ENCODE data around the gene GIT2.
A peak's percentile ranks its signal among the peaks of the same experiment; 100 is the strongest.
"Not testable (repeated sequence)": the region's sequence is repeated elsewhere in the genome, so short reads cannot be mapped to it uniquely, and the experiment has no call there.

GIT2 gene

DNA sequence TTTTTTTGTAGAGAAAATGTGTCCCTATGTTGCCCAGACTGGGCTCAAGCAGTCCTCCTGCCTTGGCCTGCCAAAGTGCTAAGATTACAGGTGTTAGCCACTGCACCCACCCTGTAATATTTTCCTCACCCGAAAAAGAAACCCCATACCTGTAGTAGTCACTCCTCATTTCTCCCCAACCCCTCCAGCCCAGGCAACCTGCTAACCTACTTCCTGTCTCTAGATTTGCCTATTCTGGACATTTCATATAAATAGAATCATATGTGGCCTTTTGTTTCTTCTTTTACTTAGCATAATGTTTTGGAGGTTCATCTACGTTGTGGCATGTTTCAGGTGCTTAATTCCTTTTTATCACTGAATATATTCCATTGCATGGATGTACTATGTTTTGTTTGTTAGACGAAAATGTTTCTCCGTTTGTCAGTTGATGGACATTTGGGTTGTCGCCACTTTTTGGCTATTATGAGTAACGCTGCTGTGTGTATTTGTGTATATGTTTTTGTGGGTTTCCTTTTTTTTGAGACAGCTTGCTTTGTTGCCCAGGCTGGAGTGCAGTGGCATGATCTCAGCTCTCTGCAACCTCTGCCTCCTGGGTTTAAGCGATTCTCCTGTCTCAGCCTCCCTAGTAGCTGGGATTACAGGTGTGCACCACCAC is 9.3 kb upstream of the GIT2 start:
- DNase-seq: no peak

DNA sequence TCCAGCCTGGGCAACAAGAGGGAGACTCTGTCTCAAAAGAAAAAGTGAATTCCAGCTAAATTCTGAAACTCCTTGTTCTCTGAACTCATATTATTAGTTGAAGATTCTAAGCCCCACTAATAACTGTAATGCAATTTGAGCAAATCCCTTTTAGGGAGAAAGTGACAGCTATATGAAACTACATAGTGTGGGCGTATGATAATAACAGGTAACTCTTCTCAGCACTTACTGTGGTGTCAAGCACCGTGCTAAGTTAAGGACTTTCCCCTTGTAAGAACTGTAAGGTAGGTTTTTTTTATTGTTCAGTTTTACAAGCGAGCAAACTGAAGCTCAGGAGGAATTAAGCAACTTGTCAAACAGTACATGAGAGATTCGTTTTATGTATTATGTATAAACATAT is 8.4 kb upstream of the GIT2 start:
- no peak for DNase-seq

DNA sequence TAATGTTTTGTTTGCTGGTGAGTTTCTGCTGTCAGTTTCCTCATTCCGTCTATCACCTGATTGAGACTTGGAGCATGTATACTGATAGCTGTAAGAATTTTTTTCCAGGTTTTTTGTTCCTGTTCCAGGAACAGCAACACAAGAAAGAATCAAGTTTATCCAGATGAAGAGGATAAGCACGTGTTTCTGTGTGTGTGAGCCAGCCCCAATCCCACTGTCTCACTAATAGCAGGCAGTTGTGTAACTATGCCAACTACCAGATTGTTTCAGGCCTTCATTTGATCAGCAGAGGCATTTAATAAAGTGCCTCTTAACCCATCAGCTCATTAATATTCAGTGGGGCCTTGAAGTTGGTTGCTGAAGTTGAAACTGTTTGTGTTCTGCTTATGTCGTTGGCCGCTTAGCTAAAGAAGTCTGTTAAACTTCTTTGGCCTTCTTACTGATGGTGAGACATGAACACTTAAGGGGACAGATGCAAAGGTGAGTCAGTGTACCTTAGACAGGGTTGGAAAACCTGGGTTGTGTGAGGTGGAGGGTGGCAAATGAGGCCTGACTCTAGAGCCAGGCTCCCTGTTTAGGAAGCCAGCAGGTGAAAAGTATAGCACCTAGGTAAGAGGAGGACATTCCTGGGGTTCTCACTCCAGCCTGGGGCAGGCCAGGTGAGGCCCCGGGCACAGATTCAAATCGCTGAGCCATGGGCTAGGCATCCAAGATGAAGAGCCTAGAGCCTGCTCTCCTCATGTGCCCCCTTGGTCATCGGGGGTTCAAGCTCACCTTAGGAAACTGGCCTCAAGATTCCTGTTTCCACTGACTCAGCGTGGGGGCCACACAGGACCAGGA is 6.7 kb upstream of the GIT2 start:
- DNase-seq: peak; percentile 50

DNA sequence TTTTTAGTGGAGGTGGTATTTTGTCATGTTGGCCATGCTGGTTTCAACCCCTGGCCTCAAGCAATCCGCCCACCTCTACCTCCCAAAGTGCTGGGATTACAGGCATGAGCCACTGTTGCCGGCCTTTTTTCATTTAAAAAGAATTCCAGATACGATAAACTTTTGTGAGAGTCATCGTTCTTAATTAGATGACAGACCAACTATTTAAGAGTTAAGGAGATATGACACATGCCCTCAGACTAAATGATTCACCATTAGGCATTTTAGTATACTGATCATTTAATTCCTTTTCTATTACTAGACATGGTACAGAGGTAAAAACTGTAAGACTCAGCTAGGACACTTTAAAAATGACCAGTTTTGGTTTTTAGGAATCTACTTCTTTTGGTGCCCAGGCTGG is 5.4 kb upstream of the GIT2 start:
- peak; percentile 91 for DNase-seq

DNA sequence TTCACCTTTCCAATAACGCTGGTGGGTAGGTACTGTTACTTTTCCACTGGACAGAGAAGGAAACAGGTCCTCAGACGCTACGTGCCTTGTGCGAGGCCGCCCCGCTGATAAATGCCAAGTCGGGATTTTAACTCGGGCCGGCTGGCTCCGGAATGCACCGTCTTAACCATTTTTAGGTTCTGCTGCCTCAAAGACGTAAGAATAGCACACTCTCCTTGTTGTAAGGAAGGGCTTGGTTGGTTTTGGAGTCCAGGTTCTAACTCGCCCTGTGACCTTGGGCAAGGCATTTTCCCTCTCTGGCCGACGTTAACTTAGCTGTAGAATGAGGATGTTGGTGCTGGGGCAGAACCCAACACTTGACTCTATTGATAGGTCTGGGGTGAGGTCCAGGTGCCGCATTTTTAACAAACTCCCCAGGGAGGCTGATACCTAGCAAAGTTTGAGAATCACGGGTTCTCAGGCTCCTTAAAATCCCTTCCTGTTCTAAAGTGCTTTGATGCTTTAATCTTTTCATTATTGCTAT is 3.9 kb upstream of the GIT2 start:
- DNase-seq: peak; percentile 37

DNA sequence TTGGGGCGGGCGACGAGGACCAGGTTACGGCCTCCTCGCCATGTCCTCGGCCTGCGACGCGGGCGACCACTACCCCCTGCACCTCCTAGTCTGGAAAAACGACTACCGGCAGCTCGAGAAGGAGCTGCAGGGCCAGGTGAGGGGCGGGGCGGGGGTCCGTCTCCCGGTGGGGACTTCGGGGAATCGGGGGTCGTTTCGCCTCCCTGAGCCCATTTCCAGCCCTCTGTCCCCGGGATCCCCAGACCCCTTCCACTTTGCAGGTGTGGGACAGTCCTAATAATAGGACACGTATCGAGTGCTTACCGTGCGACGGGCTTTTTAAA is 3.4 kb upstream of the GIT2 start:
- DNase-seq: no peak

DNA sequence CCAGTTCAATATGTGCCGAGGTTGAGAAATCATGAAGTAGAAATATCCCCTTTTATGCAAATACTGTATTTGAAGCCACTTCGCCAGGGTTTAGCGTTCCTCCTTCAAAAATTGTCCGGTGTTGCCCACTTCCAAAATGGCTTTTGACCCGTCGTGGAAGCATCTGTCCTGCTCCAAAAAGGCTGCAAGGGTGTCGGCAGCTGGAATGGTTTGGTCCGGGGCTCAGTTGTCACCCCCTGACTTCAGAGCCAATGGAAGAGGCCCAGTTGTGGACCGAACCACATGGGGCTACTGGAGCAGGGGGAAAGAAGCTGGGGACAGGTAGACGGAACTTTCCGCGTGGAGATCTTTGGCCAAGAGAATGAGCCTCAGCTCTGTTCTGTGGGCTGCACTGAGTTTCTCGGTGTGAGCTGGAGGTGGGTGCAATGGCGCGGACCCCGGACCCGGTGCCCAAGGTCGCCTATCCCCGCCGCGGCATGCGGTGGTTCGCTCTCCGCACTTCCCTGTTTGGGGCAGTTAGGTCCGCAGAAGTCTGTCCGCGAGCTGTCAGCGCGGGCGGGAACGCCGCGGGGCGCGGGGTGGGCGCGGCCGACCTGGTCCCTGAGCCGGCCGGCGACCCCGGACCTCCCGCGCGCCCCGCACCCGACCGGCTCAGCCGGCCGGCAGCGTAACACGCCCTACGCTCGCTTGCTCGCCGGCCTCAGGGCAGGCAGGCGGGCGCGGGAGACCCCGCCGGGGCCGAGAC is 2.9 kb upstream of the GIT2 start, which contains the start of gene ANKRD13A:
TSS of gene ANKRD13A (plus strand) at position 527 of the 745 bp plus-strand sequence. CDS start 259 bp downstream, outside the sequence.
- DNase-seq: peak; percentile 96

DNA sequence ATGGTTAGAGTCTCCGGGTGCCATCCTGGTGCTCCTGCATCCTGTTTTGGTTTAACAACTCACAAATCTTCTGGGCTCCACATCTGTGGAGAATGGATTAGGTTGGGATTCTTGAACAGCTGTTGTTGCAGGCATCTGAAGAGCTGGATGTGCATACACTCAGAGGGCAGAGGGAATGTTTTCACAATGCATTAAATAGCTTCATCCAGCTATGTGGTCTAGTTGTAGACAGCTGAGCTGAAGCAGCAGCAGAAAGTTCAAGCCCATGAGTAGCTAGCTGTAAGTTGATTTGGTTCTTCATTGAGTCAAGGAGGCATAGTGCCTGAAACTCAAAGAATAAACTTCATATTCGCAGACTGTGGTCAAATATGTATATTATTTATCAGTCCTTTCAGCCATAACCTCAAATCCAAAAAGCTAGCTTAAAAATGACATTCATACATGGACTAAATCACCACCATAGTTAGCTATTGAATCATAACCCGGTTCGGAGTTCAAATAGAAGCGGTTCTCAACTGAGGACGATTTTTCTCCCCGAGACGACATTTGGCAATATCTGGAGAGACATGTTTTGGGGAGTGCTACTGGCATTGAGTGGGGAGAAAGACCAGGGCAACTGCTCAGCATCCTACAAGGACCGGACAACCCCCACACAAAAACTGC is 2.2 kb upstream of the GIT2 start:
- DNase-seq: peak; percentile 58

DNA sequence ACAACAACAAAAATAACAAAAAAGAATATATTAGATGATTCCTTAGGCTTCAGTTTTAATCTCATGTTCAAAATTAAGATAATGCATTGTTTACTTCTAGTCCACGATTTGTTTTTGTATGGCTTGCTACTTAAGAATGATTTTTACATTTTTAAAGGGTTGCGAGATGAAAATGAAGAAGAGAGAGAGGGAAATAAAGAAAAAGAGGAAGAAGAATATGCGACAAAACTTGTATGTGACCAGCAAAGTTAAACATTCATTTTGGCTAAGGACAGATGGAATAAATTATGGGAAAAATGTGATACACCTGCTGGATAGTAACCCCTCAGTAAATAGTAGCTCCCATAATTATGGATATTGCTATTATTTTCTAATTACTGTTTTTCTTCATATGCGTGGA is 1.2 kb upstream of the GIT2 start:
- DNase-seq: no peak

DNA sequence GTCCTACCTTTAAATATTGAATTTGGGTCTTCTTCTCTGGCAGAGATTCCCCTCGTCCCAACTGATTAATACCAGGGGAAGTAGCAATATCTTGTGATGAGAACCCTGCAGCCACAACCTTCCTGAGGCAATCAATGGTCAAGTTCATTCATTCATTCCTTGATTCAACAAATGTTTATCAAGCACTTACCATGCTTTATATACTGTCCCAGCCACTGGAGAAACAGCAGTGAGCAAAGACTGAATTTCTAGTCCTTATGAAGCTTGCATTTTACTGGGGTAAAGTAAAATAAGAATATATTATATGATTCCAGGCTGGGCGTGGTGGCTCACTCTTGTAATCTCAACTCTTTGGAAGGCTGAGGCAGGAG is 300 bp upstream of the GIT2 start:
- no peak for DNase-seq

DNA sequence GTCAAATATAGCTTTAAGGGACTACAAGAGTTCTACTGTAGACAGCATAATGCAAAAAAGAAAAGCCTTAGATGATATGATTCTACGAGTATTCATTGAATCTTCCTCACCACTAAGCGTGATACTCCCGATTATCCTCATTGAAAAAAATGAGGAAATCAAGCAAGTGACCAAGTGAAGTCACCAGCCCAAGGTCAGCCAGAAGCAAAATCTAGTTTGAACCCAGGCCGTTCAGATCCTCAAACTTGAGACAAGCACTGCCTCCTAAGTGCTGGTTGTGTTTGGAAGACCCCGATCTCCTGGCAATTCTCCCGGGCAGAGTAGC is 845 bp downstream of the GIT2 start:
- DNase-seq: no peak

DNA sequence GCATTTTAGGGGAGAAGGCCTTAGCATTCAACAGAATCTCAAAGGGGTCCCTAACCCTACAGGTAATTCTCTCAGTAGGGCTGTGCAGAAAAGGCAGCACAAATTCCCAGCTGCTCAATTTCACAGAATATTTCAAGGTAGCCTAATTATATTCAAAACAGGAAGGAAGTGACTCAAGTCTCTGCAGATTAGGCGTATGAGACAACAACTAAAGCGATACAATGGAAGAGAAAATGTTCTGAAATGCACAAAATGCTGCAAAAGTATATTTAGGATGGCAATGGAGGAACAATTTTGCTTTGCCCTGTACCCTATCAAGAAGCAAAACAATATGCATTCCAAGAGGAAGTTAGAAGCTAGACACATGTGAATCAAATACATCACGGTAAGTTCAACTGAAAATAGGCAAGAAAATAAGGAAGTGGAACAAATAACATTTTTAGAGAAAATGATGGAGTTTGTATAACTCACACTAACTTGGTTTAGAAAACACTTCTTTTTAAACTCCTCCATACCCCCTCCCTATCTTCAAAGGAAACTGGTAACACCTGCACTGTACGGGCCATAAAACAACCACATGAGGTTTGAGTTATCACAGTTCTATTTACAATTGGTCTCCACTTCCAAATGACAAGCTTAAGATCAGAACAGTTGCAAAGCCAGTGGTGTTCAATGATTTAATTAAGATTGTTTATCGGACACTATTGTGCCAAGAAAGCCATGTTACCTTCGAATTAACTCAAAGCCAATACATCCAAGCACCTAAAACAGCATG is 1.6 kb downstream of the GIT2 start:
- no peak for DNase-seq

DNA sequence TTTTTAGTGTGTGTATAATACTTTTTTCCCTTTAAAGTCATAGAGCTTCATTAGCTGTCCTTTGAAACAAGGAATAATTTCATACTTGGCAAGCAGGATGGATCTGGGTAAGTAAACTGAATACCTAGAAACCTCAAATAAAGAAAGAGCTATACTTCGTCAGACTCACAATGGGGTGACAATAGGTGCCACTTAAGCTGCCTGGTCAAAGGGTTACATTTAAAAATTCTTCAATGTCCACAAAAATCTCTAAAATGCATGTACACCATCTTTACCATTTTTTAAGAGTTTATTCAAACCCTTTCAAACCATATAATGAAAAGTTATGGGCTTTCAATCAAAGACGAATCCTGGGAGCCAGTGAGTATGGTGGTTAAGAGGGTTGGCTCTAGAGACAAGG is 3.1 kb downstream of the GIT2 start:
- DNase-seq: no peak

DNA sequence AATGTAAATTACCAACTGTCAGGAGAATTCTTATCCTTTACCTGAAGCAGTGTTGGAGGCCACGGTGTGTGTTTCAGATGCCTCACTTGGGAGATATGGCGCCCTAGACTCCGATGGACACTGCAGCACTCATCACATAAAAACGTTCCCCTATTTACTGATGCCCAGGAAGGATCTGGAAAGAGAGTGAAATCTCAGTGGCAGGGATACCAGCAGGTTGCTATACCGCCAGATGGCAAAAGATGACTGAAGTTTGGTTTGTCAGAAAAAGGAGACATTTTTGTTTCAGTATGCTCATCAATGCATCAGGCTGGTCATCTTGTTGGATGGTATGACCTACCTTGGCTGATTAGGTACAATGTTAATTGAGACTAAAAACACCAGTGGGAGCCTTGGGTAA is 4.6 kb downstream of the GIT2 start:
- no peak for DNase-seq

DNA sequence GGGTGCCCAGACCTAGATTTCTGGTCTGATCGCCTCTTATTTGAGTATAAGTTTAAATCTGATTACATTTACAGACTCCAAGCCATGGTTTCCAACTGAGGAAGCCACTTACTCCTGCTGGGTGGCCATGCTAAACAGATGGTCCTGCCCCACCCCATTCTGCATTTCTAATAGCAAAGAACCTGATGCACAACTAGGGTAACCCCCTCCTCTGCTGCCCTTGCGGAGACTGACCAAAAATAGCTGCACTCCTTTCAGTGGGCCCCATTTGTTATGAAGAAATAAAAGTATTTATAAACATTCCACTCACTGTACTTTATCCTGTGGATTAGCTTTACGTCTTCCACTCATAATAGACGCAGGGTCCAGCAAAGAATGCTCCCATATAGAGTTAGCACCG is 6.8 kb downstream of the GIT2 start:
- no peak for DNase-seq

DNA sequence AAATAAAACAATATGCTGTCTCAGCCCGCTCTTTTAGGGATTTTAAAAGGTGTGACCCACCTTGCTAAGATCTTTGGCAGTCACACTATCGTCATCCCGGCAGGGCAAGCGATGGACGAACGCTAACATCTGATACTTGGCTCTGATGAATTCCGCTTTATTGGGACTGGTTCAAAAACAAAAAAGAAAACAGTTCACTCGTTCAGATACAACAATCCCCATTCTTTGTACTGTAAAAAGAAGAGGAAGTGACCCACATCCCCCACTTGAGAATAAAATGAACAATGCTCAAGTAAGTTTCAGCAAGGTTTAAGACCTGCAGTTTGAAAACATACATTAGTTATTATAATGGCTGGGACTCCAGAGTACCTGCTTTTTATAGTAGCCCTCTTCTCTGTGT is 7.3 kb downstream of the GIT2 start:
- no peak for DNase-seq

DNA sequence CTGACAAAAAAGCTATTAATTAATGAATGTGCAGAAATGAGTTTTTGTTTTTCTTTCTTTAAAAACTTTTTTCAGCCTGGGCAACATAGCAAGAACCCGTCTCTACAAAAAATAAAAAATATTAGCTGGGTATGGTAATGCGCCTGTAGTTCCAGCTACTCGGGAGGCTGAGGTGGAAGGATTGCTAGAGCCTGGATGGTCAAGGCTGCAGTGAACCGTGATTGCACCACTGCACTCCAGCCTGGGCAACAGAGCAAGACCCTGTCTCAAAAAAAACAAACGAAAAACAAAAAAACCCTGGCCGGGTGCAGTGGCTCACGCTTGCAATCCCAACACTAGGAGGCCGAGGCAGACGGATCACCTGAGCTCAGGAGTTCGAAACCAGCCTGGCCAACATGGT is 7.9 kb downstream of the GIT2 start:
- no peak for DNase-seq

DNA sequence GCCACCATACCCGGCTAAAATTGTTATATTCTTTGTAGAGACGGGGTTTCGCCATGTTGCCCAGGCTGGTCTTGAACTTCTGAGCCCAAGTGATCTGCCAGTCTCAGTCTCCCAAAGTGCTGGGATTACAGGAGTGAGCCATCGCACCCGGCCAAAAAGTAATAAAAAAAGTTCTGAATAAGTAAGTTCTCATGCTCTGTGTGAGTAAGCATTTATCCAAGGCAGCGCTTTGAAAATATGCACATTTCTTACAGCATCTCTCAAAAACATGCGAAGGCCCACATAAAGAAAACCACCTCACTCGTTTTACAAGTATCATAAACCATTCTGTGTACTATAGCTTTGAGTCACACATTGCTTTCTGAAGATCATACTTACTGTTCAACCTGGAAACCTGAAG is 8.6 kb downstream of the GIT2 start:
- DNase-seq: peak; percentile 31

DNA sequence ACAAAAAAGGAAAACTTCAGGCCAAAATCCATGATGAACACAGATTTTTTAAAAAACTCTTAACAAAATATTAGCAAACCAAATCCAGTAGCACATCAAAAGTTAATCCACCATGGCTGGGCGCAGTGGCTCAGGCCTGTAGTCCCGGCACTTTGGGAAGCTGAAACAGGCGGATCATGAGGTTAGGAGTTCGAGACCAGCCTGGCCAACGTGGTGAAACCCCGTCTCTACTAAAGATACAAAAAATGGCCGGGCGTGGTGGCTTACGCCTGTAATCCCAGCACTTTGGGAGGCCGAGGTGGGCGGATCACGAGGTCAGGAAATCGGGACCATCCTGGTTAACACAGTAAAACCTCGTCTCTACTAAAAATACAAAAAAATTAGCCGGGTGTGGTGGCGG is 9.9 kb downstream of the GIT2 start:
- not testable (repeated sequence) for DNase-seq

DNA sequence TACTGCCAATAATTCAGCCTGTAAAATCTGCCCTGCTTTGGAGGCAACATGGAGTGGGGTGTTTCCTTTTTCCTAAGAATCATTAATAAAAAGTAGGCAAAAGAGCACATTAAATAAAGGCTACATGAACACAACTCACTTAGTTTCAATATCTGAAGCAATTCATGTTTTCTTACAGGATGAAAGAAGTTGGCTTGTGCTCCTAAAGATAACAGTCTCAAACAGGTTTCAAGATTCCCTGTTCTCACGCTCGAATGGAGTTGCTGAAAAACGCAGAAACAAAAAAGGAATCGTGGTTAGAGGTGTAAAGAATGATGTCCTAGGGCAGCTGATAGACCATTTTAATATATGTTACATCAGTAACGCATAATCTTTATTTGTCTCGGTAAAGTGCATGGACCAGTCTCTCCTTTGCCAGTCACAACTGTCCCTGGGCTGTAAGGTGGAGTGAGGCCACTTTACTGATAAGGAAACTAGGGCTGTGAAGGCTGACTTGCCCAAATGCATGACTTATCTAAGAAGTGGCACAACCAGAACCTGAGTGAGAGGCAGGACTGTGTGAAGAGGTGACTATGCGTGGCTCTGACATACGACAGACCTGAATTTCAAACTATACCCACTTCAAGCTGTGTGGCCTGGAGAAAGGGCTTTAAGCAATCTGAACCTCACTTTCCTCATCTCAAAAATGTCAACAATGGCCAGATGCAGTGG is 12.6 kb downstream of the GIT2 start:
- DNase-seq: no peak

DNA sequence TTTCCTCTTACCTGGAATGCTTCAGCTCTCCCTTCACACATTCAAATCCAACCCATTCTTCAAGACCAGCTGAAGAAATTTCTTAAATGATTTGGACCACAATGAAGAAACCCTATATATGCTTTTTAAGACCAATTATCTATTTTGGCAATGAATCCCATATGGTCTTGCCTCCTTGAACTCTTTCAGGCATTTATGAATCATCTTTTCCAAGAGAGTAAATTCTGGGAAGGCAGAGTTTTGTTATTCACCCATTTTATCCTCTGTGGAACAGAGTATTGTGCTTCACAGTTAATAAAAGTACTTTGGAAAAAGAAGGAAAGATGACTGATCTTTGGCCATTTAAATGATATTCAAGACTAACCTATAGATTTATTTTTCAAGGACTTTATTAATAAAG is 14.0 kb downstream of the GIT2 start:
- DNase-seq: peak; percentile 61

DNA sequence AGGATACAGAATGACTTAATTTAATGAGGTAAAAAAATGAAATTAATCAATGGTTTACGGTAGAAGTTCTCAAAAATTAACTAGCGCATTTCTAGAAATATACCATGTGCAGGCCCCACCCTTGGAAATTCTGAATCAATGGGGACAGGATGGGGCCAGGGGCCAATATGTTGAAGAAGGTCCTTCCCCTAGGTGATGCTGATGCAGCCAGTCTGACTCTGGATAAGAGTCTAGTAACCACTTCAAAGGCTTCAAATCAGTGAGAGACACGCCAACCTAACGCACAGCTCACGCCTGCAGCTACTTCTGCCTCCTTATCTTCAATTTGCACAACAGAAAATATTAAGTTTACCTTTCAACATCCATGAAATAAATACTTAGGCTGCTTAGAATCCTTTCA is 14.9 kb downstream of the GIT2 start:
- DNase-seq: no peak
